ENCODE measurements around the gene RBBP5. TPM values are rescaled to one million over a fixed set of nuclear protein-coding genes. Genes with fewer than 3 reads are reported as not detected.

RBBP5 gene
- total RNA-seq, 1 donor from 2014 or later, result 11.4 TPM

DNA sequence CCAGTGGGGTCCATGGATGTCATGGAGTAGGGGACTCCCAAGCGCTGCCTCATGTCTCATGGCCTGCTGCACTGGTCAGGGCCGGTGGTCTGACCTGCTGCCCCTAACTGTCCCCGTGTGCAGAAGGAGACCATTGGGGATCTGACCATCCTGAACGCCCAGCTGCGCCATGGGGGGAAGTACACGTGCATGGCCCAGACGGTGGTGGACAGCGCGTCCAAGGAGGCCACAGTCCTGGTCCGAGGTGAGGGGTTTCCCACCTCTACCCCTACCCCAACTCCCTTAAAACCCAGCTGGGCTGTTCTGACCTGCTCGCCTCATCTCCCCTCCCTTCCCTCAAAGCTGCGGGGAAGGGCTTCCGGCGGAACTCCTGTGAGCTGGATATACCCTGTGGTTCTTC lies 56.1 kb downstream of the RBBP5 start:
- no peak for DNase-seq (ENCODE audit: low spot score)
- H3K9me3 Mint-ChIP-seq (ENCODE audit: unreplicated experiment), result no peaks in the 10 kb centered on the region
- H3K4me1 Mint-ChIP-seq (ENCODE audit: unreplicated experiment), result no peaks in the 10 kb centered on the region
- TF ChIP-seq, protein P1, sequence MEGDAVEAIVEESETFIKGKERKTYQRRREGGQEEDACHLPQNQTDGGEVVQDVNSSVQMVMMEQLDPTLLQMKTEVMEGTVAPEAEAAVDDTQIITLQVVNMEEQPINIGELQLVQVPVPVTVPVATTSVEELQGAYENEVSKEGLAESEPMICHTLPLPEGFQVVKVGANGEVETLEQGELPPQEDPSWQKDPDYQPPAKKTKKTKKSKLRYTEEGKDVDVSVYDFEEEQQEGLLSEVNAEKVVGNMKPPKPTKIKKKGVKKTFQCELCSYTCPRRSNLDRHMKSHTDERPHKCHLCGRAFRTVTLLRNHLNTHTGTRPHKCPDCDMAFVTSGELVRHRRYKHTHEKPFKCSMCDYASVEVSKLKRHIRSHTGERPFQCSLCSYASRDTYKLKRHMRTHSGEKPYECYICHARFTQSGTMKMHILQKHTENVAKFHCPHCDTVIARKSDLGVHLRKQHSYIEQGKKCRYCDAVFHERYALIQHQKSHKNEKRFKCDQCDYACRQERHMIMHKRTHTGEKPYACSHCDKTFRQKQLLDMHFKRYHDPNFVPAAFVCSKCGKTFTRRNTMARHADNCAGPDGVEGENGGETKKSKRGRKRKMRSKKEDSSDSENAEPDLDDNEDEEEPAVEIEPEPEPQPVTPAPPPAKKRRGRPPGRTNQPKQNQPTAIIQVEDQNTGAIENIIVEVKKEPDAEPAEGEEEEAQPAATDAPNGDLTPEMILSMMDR (IDR thresholded peaks at IDR 0.05; ENCODE audit: unreplicated experiment), result no peak
- H3K36me3 Mint-ChIP-seq (ENCODE audit: low read depth, unreplicated experiment), result no peaks in the 10 kb centered on the region
- no peak overlapping the region for H3K4me3 Mint-ChIP-seq (ENCODE audit: unreplicated experiment)
- H3K27ac Mint-ChIP-seq (ENCODE audit: unreplicated experiment), result no peak overlapping the region
- peaks cover 7% of the 10 kb centered on the region for H3K27me3 Mint-ChIP-seq (ENCODE audit: unreplicated experiment)

DNA sequence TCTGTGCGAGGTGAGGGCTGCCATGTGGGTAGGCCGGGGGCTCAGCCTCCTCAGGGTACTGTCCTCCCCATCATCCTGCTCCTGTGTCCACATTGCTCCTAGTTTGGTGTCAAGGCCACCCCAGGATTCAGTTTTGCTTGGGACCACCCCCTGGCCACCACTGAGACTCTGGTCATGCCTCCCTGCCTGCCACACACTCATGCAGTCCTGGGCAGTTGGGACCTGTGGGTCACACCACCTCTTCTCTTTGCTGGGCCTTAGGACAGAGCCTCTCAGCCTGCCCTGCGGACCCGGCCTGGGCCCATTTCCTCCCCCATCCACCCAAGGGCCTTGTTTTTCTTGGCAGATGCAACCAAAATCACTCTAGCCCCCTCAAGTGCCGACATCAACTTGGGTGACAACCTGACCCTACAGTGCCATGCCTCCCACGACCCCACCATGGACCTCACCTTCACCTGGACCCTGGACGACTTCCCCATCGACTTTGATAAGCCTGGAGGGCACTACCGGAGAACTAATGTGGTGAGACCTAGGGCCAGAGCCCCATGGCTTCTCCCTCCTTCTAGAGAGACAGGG lies 56.9 kb downstream of the RBBP5 start:
- Mint-ChIP-seq H3K27me3 (ENCODE audit: unreplicated experiment) (peaks cover 9% of the 10 kb centered on the region), H3K36me3 (ENCODE audit: low read depth, unreplicated experiment) (no peaks in the 10 kb centered on the region), H3K27ac (ENCODE audit: unreplicated experiment) (no peak overlapping the region), H3K4me3 (ENCODE audit: unreplicated experiment) (no peak overlapping the region), H3K4me1 (ENCODE audit: unreplicated experiment) (no peaks in the 10 kb centered on the region), H3K9me3 (ENCODE audit: unreplicated experiment) (no peaks in the 10 kb centered on the region)
- TF ChIP-seq, protein P1 (IDR thresholded peaks at IDR 0.05; ENCODE audit: unreplicated experiment), result no peak
- DNase-seq (ENCODE audit: low spot score), result no peak

DNA sequence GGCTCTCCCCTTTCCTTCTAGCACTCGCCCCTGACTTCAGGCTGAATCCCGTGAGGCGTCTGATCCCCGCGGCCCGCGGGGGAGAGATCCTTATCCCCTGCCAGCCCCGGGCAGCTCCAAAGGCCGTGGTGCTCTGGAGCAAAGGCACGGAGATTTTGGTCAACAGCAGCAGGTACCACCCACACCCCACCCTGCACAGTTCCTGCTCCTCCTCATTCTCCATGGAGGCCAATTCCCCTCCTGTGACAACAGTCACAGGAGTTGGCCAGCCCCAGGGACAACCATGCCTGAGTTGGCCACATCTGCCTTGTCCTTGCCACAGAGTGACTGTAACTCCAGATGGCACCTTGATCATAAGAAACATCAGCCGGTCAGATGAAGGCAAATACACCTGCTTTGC lies 57.5 kb downstream of the RBBP5 start:
- Mint-ChIP-seq H3K4me3 (ENCODE audit: unreplicated experiment) (no peak overlapping the region), H3K27ac (ENCODE audit: unreplicated experiment) (no peak overlapping the region), H3K9me3 (ENCODE audit: unreplicated experiment) (no peaks in the 10 kb centered on the region), H3K4me1 (ENCODE audit: unreplicated experiment) (no peaks in the 10 kb centered on the region), H3K27me3 (ENCODE audit: unreplicated experiment) (peaks cover 9% of the 10 kb centered on the region), H3K36me3 (ENCODE audit: low read depth, unreplicated experiment) (no peaks in the 10 kb centered on the region)
- TF ChIP-seq, protein P1 (IDR thresholded peaks at IDR 0.05; ENCODE audit: unreplicated experiment), result no peak
- DNase-seq (ENCODE audit: low spot score), result no peak

DNA sequence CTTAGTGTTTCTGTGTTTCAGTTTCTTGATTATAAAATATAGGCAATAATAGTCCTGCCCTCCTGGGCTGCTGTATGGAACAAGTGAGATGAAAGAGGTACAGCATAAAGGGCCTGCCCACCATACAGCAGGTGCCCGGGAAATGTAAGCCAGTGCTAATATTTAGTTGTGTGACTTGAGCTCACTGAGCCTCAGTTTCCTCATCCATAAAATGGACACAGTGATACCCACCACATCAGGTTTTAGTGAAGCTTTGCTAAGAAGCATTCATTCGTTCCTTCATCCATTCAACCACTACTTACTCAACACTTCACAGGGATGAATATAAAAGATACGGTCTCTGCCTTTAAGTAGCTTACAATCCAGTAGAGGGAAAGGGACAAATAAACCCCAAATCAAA lies 58.9 kb downstream of the RBBP5 start:
- Mint-ChIP-seq H3K4me3 (ENCODE audit: unreplicated experiment) (no peak overlapping the region), H3K27ac (ENCODE audit: unreplicated experiment) (no peak overlapping the region), H3K27me3 (ENCODE audit: unreplicated experiment) (peaks cover 9% of the 10 kb centered on the region), H3K36me3 (ENCODE audit: low read depth, unreplicated experiment) (no peaks in the 10 kb centered on the region), H3K4me1 (ENCODE audit: unreplicated experiment) (no peaks in the 10 kb centered on the region), H3K9me3 (ENCODE audit: unreplicated experiment) (no peaks in the 10 kb centered on the region)
- DNase-seq (ENCODE audit: low spot score), result no peak
- TF ChIP-seq, protein P1 (IDR thresholded peaks at IDR 0.05; ENCODE audit: unreplicated experiment), result no peak

DNA sequence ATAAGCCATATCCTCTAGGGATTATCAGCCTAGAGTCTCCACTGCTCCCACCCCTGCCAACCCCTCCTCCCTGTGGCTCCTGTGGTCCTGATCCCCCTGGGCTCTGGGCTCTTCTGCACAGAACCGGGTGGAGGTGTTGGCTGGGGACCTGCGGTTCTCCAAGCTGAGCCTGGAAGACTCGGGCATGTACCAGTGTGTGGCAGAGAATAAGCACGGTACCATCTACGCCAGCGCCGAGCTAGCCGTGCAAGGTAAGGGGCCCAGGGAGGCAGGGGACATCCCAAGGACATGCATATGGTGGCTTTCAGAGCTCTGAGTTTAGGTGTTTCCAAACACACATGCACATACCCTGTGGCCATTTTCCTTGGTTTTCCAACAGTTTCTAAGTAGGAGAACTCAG lies 59.5 kb downstream of the RBBP5 start:
- H3K27me3 Mint-ChIP-seq (ENCODE audit: unreplicated experiment), result peaks cover 9% of the 10 kb centered on the region
- TF ChIP-seq, protein P1 (IDR thresholded peaks at IDR 0.05; ENCODE audit: unreplicated experiment), result no peak
- DNase-seq (ENCODE audit: low spot score), result no peak
- H3K4me3 Mint-ChIP-seq (ENCODE audit: unreplicated experiment), result no peak overlapping the region
- H3K36me3 Mint-ChIP-seq (ENCODE audit: low read depth, unreplicated experiment), result no peaks in the 10 kb centered on the region
- H3K9me3 Mint-ChIP-seq (ENCODE audit: unreplicated experiment), result no peaks in the 10 kb centered on the region
- H3K27ac Mint-ChIP-seq (ENCODE audit: unreplicated experiment), result no peak overlapping the region
- H3K4me1 Mint-ChIP-seq (ENCODE audit: unreplicated experiment), result no peaks in the 10 kb centered on the region

Data from endothelial cell (in vitro differentiated cells).